K562 (cell line): Measurements from ENCODE around the gene RPL34. TPM values are rescaled to one million over a fixed set of nuclear protein-coding genes. Genes with fewer than 3 reads are reported as not detected.

Experiments used
- ATAC-seq: fragments of 200-7000 bp; cut with Tn5 transposase; 3 replicates; pipeline ENCODE4 v1.9.1; 2020; ENCODE audit warnings: moderate library complexity
- BruUV-seq: library from RNA; stranded (reverse); fragments of 400-500 nt; replicated peaks from 2 replicates; lab custom pipeline; 2021; lab: Mats Ljungman, UMichigan
- CTCF ChIA-PET: fragments of 300-600 bp; formaldehyde crosslinking; extraction: SDS; loops from one replicate; lab custom pipeline; 2021; ENCODE audit warnings: low intra/inter-chr PET ratio; lab: Yijun Ruan, JAX
- POLR2A ChIA-PET: fragments of 300-600, 350-650 bp; sonication (Branson Sonifier 250); formaldehyde crosslinking; extraction: SDS; loops from one replicate; lab custom pipeline; 2021; ENCODE audit warnings: antibody characterized with exemption, inconsistent platforms; lab: Yijun Ruan, JAX
- DNase-seq, 4 experiments: peaks; one replicate each; pipeline versions ENCODE4 v3.0.0 to v3.0.0-alpha.2; 2011 to 2018; ENCODE audit warnings: low spot score in 3 of 4, mixed read lengths in 3 of 4; ENCODE audit errors: extremely low read depth in 1 of 4
- FAIRE-seq: peaks from 2 replicates; lab custom pipeline; 2011; peaks lifted over from hg19 to GRCh38; lab: Jason Lieb, UNC
- H2AFZ ChIP-seq: 2 replicates; pipeline ENCODE4 v1.6.0; 2011; ENCODE audit warnings: low read depth, low read length, control low read depth, inconsistent platforms
- H3K27ac ChIP-seq: fragments of 200-600 bp; 3 replicates; pipeline ENCODE4 v1.8.0; 2011; ENCODE audit warnings: low read depth, mild to moderate bottlenecking, control low read depth, inconsistent platforms, low read length, moderate library complexity, mixed read lengths; ENCODE audit errors: extremely low read depth
- H3K27me3 ChIP-seq, 2 experiments: fragments of 300-600 bp in 1 of 2; 2 replicates in 1 of 2; 3 replicates in 1 of 2; pipeline versions ENCODE4 v1.6.0 to v1.8.0; 2011; ENCODE audit warnings: inconsistent platforms in 2 of 2, low read length in 2 of 2, mild to moderate bottlenecking in 1 of 2, mixed read lengths in 1 of 2, moderate library complexity in 1 of 2; ENCODE audit not compliant: control insufficient read depth in 2 of 2, insufficient read depth in 2 of 2
- H3K36me3 ChIP-seq: fragments of 300-600 bp; 3 replicates; pipeline ENCODE4 v1.8.0; 2011; ENCODE audit warnings: mild to moderate bottlenecking, low read length, inconsistent platforms; ENCODE audit not compliant: control insufficient read depth, insufficient read depth
- H3K4me1 ChIP-seq, 2 experiments: fragments of 200-600 bp in 1 of 2; replicated peaks in 1 of 2; 2 replicates in 1 of 2; 3 replicates in 1 of 2; pipeline versions ENCODE4 v1.5.1 to v1.8.0; 2011; ENCODE audit warnings: inconsistent platforms in 2 of 2, low read length in 2 of 2, mild to moderate bottlenecking in 1 of 2, mixed read lengths in 1 of 2, moderate library complexity in 1 of 2; ENCODE audit not compliant: control insufficient read depth in 2 of 2, insufficient read depth in 2 of 2
- H3K4me2 ChIP-seq: 2 replicates; pipeline ENCODE4 v1.6.1; 2011; ENCODE audit warnings: low read length, control low read depth, inconsistent platforms, mixed read lengths; ENCODE audit not compliant: insufficient read depth
- H3K4me3 ChIP-seq: fragments of 200-600 bp; sonication (generic), shearing (Covaris generic); 2 replicates; pipeline ENCODE4 v1.5.1; 2016; ENCODE audit warnings: control low read depth, inconsistent platforms
- H3K79me2 ChIP-seq: fragments of 200-600 bp; 3 replicates; pipeline ENCODE4 v1.8.0; 2011; ENCODE audit warnings: low read length, inconsistent platforms; ENCODE audit not compliant: control insufficient read depth, insufficient read depth
- H3K9ac ChIP-seq, 2 experiments: 2 replicates each; pipeline versions ENCODE4 v1.6.0 to v1.6.1; 2011; ENCODE audit warnings: low read depth in 2 of 2, low read length in 2 of 2, control low read depth in 1 of 2, inconsistent platforms in 1 of 2, mild to moderate bottlenecking in 1 of 2, mixed read lengths in 1 of 2; ENCODE audit not compliant: insufficient read depth in 1 of 2
- H3K9me1 ChIP-seq: one replicate; pipeline ENCODE4 v1.6.0; 2011; ENCODE audit warnings: inconsistent platforms, mild to moderate bottlenecking, low read length, moderate library complexity; ENCODE audit not compliant: control insufficient read depth, insufficient read depth
- H3K9me3 ChIP-seq: replicated peaks from 2 replicates; pipeline ENCODE4 v1.5.1; 2011; ENCODE audit warnings: low read depth, low read length, inconsistent platforms; ENCODE audit not compliant: control insufficient read depth, insufficient read depth
- H4K20me1 ChIP-seq: replicated peaks from 2 replicates; pipeline ENCODE4 v1.6.1; 2011; ENCODE audit warnings: low read length, inconsistent platforms, mixed read lengths; ENCODE audit not compliant: control insufficient read depth, insufficient read depth
- ATF7 ChIP-seq: fragments of 450-650 bp; IDR thresholded peaks from 2 replicates; pipeline ENCODE4 v1.7.1; 2014; ENCODE audit warnings: mild to moderate bottlenecking, moderate library complexity
- C11orf30 ChIP-seq: fragments of 450-650 bp; IDR thresholded peaks from 2 replicates; pipeline ENCODE4 v1.6.1; 2016; ENCODE audit warnings: low read depth, mild to moderate bottlenecking
- CBFA2T2 ChIP-seq: fragments of 450-650 bp; conservative IDR thresholded peaks from 2 replicates; pipeline ENCODE4 v1.6.1; 2017; ENCODE audit warnings: mild to moderate bottlenecking
- CCAR2 ChIP-seq: fragments of 200-400 bp; formaldehyde crosslinking; IDR thresholded peaks from 2 replicates; pipeline ENCODE4 v1.6.1; 2017; ENCODE audit warnings: mild to moderate bottlenecking, low read depth, low read length
- FOXK2 ChIP-seq, 2 experiments: fragments of 450-650 bp; IDR thresholded peaks in 1 of 2; conservative IDR thresholded peaks in 1 of 2; 2 replicates each; pipeline ENCODE4 v1.6.1; 2016; ENCODE audit warnings: low read depth in 2 of 2, mild to moderate bottlenecking in 1 of 2
- HBP1 ChIP-seq: fragments of 450-650 bp; formaldehyde crosslinking; IDR thresholded peaks from 2 replicates; pipeline ENCODE4 v1.4.0; 2022; ENCODE audit warnings: missing genetic modification characterization
- HDAC8 ChIP-seq: fragments of 450-650 bp; IDR thresholded peaks from 2 replicates; pipeline ENCODE4 v1.6.1; 2016; ENCODE audit warnings: mild to moderate bottlenecking, missing genetic modification characterization, moderate library complexity, missing compliant biosample characterization
- HMGN3 ChIP-seq: IDR thresholded peaks from 2 replicates; pipeline ENCODE4 v1.6.1; 2011; ENCODE audit warnings: borderline replicate concordance, low read depth, mild to moderate bottlenecking, mixed read lengths, low read length; ENCODE audit not compliant: insufficient read length; ENCODE audit errors: extremely low read depth
- KHSRP ChIP-seq: fragments of 450-650 bp; IDR thresholded peaks from 2 replicates; pipeline ENCODE4 v1.6.1; 2017
- LEF1 ChIP-seq: fragments of 450-650 bp; IDR thresholded peaks from 2 replicates; pipeline ENCODE4 v1.6.1; 2016; ENCODE audit warnings: mild to moderate bottlenecking
- RBFOX2 ChIP-seq: fragments of 200-400 bp; formaldehyde crosslinking; IDR thresholded peaks from 2 replicates; pipeline ENCODE4 v1.6.1; 2017; ENCODE audit warnings: low read depth, mild to moderate bottlenecking, low read length, moderate library complexity
- TAF1 ChIP-seq: IDR thresholded peaks from 2 replicates; pipeline ENCODE4 v1.6.1; 2011; ENCODE audit warnings: mild to moderate bottlenecking, low read length, moderate library complexity; ENCODE audit not compliant: insufficient read depth, control insufficient read depth, severe bottlenecking; ENCODE audit errors: extremely low read depth
- TBP ChIP-seq: optimal IDR thresholded peaks from 2 replicates; pipeline ENCODE3; 2011; ENCODE audit warnings: low read depth, low read length, improper control_type of control experiment
- ZFP36 ChIP-seq: fragments of 150-350 bp; IDR thresholded peaks from 2 replicates; pipeline ENCODE4 v1.6.1; 2018; ENCODE audit warnings: low read length, low read depth; ENCODE audit not compliant: partially characterized antibody
- ZNF143 ChIP-seq: sonication (generic); formaldehyde crosslinking; IDR thresholded peaks from 2 replicates; pipeline ENCODE4 v1.9.0; 2022; ENCODE audit warnings: mild to moderate bottlenecking, missing genetic modification reagents
- ZNF165 ChIP-seq: fragments of 250-450 bp; sonication (Bioruptor Pico); IDR thresholded peaks from 2 replicates; pipeline ENCODE4 v1.4.0; 2020; ENCODE audit warnings: borderline replicate concordance
- ZNF282 ChIP-seq: sonication (generic); formaldehyde crosslinking; IDR thresholded peaks from 2 replicates; pipeline ENCODE4 v1.8.1; 2023; ENCODE audit warnings: missing genetic modification reagents
- ZNF3 ChIP-seq: fragments of 250-450 bp; sonication (Bioruptor Pico); IDR thresholded peaks from 2 replicates; pipeline ENCODE4 v1.5.0; 2021; ENCODE audit warnings: mild to moderate bottlenecking, moderate library complexity
- ZNF79 ChIP-seq: fragments of 250-450 bp; sonication (Bioruptor Pico); IDR thresholded peaks from 2 replicates; pipeline ENCODE4 v1.4.0; 2020; ENCODE audit warnings: low read depth, mild to moderate bottlenecking, moderate library complexity
- WGBS: fragments of 100-300 bp; shearing (Covaris generic); methylation state at CpG from one replicate; pipeline ENCODE4 v1.1.6; 2016; ENCODE audit warnings: low coverage, mixed read lengths; ENCODE audit not compliant: insufficient coverage; ENCODE audit errors: missing lambda C conversion rate; 5-methylcytosine and 5-hydroxymethylcytosine counted together
- in situ Hi-C: fragments of 300-500 bp; cut with MboI; formaldehyde crosslinking; loops from 4 replicates; pipeline ENCODE4 v1.15.0; 2018; ENCODE audit warnings: inconsistent platforms, mixed read lengths
- intact Hi-C: fragments of 100-400 bp; cut with micrococcal nuclease; formaldehyde crosslinking; loops from 2 replicates; pipeline ENCODE4 v1.14.2; 2022
- polyA plus RNA-seq, 8 experiments: library from polyadenylated mRNA; depleted of rRNA in 4 of 8; stranded (reverse) in 5 of 8; unstranded in 3 of 8; fragments of >200 nt; fragmentation: Nextera tagmentation in 2 of 8; fragmentation: Illumina TruSeq in 1 of 8; extraction: Ambion mirVana in 2 of 8; extraction: Trizol in 1 of 8; gene quantifications; 2 replicates each; pipeline versions ENCODE4 v1.2.1 to v1.2.3, GENCODE V29; 2011 to 2014; ENCODE audit warnings: inconsistent platforms in 1 of 8, missing spikeins in 1 of 8
- total RNA-seq, 7 experiments: library from RNA; depleted of rRNA in 6 of 7; stranded (reverse); fragments of >200 nt in 6 of 7; fragmentation: Illumina TruSeq in 2 of 7; extraction: Trizol in 2 of 7; gene quantifications; 2 replicates each; pipeline versions ENCODE4 v1.2.1 to v1.2.3, GENCODE V29; 2011 to 2021; ENCODE audit warnings: low replicate concordance in 1 of 7

The RPL34 gene
- total and polyA plus RNA-seq, 9 of the 15 experiments (the other 6 are each of a cell fraction or from before 2014, with no cell fraction given), result 1,612 to 4,502 (median 2,593) TPM

- no peak overlapping the region for H3K4me2 ChIP-seq
Measured at GRCh38 chr4:108646706-108647105, 26.3 kb downstream of the RPL34 start.

GRCh38 chr4:108649863-108650211, 29.5 kb downstream of the RPL34 start:
- peak overlapping the region; percentile 95 for H2AFZ ChIP-seq
- no peaks in the 10 kb centered on the region for H3K27me3 ChIP-seq
- H3K9me1 ChIP-seq, result no peaks in the 10 kb centered on the region
- peak overlapping the region; percentile 50 for H3K4me3 ChIP-seq
- peak overlapping the region; percentile 96 for H3K4me2 ChIP-seq
- in situ Hi-C loops (no loop called here), intact Hi-C loops (no loop called here)
- peaks cover 46% of the 10 kb centered on the region for H3K79me2 ChIP-seq
- DNase-seq (no peak), FAIRE-seq (no peak), ATAC-seq (peak; percentile 32)
- BruUV-seq, result TSS peak; percentile 96
- H3K9ac ChIP-seq, result peak overlapping the region; percentile 96 to 99; a peak in 3 of 4 replicates
- CTCF ChIA-PET, result no interaction called here
- peaks cover 0 to 3% of the 10 kb centered on the region in 2 experiments; a peak in 2 of 5 replicates for H3K4me1 ChIP-seq
- POLR2A ChIA-PET, result interaction anchor here (0.7 to 2.7 kb wide), 11 partner anchors 12 to 155 kb away, joined by 3 to 10 read pairs (median 3); partner anchors contain the start of gene RPL34
- peaks cover 26% of the 10 kb centered on the region for H3K36me3 ChIP-seq
- H3K9me3 ChIP-seq, result no peaks in the 10 kb centered on the region
- no peaks in the 10 kb centered on the region for H4K20me1 ChIP-seq
- 2% methylated on average over 6 of the region's 6 CpGs for WGBS
- H3K27ac ChIP-seq, result peak overlapping the region; percentile 81
- TF ChIP-seq ZNF79 (CRISPR knock-in tag), result no peak
- TF ChIP-seq CBFA2T2, result no peak
- no peak for TF ChIP-seq HBP1
- TF ChIP-seq HDAC8, result no peak
- no peak for TF ChIP-seq TBP
- TF ChIP-seq LEF1, result no peak
- no peak for TF ChIP-seq ZFP36
- TF ChIP-seq CCAR2, result no peak
- no peak for TF ChIP-seq ZNF282 (CRISPR knock-in tag)
- no peak for TF ChIP-seq ATF7
- no peak for TF ChIP-seq ZNF165 (CRISPR knock-in tag)
- no peak for TF ChIP-seq RBFOX2
- no peak for TF ChIP-seq TAF1
- no peak for TF ChIP-seq ZNF3
- peak in 1 of 2 experiments; percentile 38; a peak in 2 of 4 replicates for TF ChIP-seq FOXK2 (conservative IDR thresholded peaks at IDR 0.05 in 1 of 2, IDR thresholded peaks at IDR 0.05 in 1 of 2; ENCODE audit: low read depth in 2 of 2)

More at GRCh38 chr4:108646706-108647105, 26.3 kb downstream of the RPL34 start:
- H3K9me3 ChIP-seq, result no peaks in the 10 kb centered on the region
- DNase-seq, result no peak
- no peaks in the 10 kb centered on the region for H3K9me1 ChIP-seq
- no peaks in the 10 kb centered on the region for H4K20me1 ChIP-seq
- no peak overlapping the region for H3K9ac ChIP-seq
- no peaks in the 10 kb centered on the region for H3K36me3 ChIP-seq
- H3K27me3 ChIP-seq, result no peaks in the 10 kb centered on the region
- no peak for ATAC-seq
- no peak overlapping the region for H3K4me3 ChIP-seq
- CTCF ChIA-PET, result no interaction called here
- POLR2A ChIA-PET, result interaction anchor here (0.7 kb wide), 1 partner anchor 95 kb away, joined by 3 read pairs; no protein-coding TSS in a partner anchor
- no peak overlapping the region for H2AFZ ChIP-seq
- peaks cover 15% of the 10 kb centered on the region for H3K79me2 ChIP-seq
- 59% methylated on average over 3 of the region's 3 CpGs for WGBS
- FAIRE-seq, result no peak
- peaks cover 0 to 3% of the 10 kb centered on the region in 2 experiments; a peak in 1 of 5 replicates for H3K4me1 ChIP-seq
- in situ Hi-C loops, result no loop called here
- no TSS peak for BruUV-seq
- intact Hi-C loops, result no loop called here
- no peak for TF ChIP-seq ZNF143
- 0 out of 2 replicates have a peak, but pooled peaks have one; percentile 12 for TF ChIP-seq C11orf30
- TF ChIP-seq HMGN3, result no peak
- no peak for TF ChIP-seq KHSRP
- H3K27ac ChIP-seq, result no peak overlapping the region
